ENCODE data around the gene PBRM1.

PBRM1 gene

GRCh38 chr3:52671676-52672075 is 14.0 kb downstream of the PBRM1 start:
- Mint-ChIP-seq H3K27ac (peak overlapping the region; percentile 86), H3K9me3 (no peaks in the 10 kb centered on the region), H3K27me3 (ENCODE audit: low read depth) (no peaks in the 10 kb centered on the region), H3K4me1 (ENCODE audit: low read depth) (peaks cover 28% of the 10 kb centered on the region), H3K36me3 (ENCODE audit: low read depth) (peaks cover 50% of the 10 kb centered on the region), H3K4me3 (peak overlapping the region; percentile 27)
- no peak for DNase-seq (ENCODE audit: low spot score)

- DNase-seq (ENCODE audit: low spot score): peak; percentile 76
- H3K27me3 Mint-ChIP-seq (ENCODE audit: low read depth): no peaks in the 10 kb centered on the region
- H3K4me3 Mint-ChIP-seq: peak overlapping the region; percentile 58
- no peaks in the 10 kb centered on the region for H3K9me3 Mint-ChIP-seq
- peak overlapping the region; percentile 86 for H3K27ac Mint-ChIP-seq
- H3K4me1 Mint-ChIP-seq (ENCODE audit: low read depth): peaks cover 28% of the 10 kb centered on the region
- H3K36me3 Mint-ChIP-seq (ENCODE audit: low read depth): peaks cover 45% of the 10 kb centered on the region
Observed at GRCh38 chr3:52670621-52671521, 14.8 kb downstream of the PBRM1 start.

DNA sequence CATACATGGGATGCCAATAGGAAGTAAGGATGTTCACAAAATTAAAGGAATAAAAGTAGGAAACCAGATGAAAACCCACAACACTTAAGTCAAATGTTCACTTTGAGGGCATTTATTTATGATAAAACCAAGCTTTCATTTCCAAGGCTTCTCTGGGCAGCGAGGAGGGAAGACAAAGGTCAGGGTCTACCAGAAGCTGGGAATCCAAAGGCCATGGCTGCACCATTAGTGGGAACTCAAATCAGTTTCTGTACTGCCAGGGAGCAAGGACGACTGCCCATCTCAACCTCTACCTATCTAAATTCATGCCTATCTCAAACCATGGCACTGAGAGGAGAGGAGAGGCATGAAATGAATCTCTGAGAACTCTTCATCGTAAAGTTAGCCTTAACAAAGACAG is 22.6 kb downstream of the PBRM1 start:
- no peak overlapping the region for H3K4me3 Mint-ChIP-seq
- no peak for DNase-seq (ENCODE audit: low spot score)
- H3K27me3 Mint-ChIP-seq (ENCODE audit: low read depth): no peaks in the 10 kb centered on the region
- no peaks in the 10 kb centered on the region for H3K9me3 Mint-ChIP-seq
- H3K27ac Mint-ChIP-seq: no peak overlapping the region
- peaks cover 53% of the 10 kb centered on the region for H3K36me3 Mint-ChIP-seq (ENCODE audit: low read depth)
- H3K4me1 Mint-ChIP-seq (ENCODE audit: low read depth): peaks cover 4% of the 10 kb centered on the region

DNA sequence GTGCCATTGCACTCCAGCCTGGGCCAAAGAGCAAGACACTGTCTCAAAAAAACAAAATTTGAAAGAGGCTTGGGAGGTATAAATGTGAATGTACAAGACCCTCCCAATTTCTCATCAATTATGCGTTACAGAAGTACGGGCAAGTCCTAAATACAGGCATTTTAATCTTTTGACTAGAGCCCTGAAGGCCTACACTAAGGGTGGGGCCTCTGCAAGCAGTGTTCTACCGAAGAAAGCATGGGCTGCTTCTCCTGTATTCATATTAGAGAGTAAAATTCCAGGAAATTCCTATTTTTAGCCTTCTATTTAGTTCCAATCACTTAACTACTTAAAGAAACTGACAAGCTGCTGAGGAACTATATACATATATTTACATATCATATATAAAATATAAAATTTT is 25.7 kb downstream of the PBRM1 start:
- Mint-ChIP-seq H3K27ac (no peak overlapping the region), H3K4me3 (no peak overlapping the region), H3K9me3 (no peaks in the 10 kb centered on the region), H3K36me3 (ENCODE audit: low read depth) (peaks cover 63% of the 10 kb centered on the region), H3K27me3 (ENCODE audit: low read depth) (no peaks in the 10 kb centered on the region), H3K4me1 (ENCODE audit: low read depth) (peaks cover 4% of the 10 kb centered on the region)
- no peak for DNase-seq (ENCODE audit: low spot score)

- peaks cover 5% of the 10 kb centered on the region for H3K4me1 Mint-ChIP-seq (ENCODE audit: low read depth)
- DNase-seq (ENCODE audit: low spot score): no peak
- no peak overlapping the region for H3K4me3 Mint-ChIP-seq
- no peaks in the 10 kb centered on the region for H3K9me3 Mint-ChIP-seq
- no peak overlapping the region for H3K27ac Mint-ChIP-seq
- H3K36me3 Mint-ChIP-seq (ENCODE audit: low read depth): peaks cover 55% of the 10 kb centered on the region
- H3K27me3 Mint-ChIP-seq (ENCODE audit: low read depth): no peaks in the 10 kb centered on the region
Observed at GRCh38 chr3:52655895-52656294, 29.8 kb downstream of the PBRM1 start.

GRCh38 chr3:52651592-52651991 is 34.1 kb downstream of the PBRM1 start:
- Mint-ChIP-seq H3K36me3 (ENCODE audit: low read depth) (peaks cover 64% of the 10 kb centered on the region), H3K27me3 (ENCODE audit: low read depth) (no peaks in the 10 kb centered on the region), H3K27ac (no peak overlapping the region)

GRCh38 chr3:52650439-52650838 is 35.3 kb downstream of the PBRM1 start:
- no peak for DNase-seq (ENCODE audit: low spot score)
- Mint-ChIP-seq H3K4me1 (ENCODE audit: low read depth) (peaks cover 14% of the 10 kb centered on the region), H3K27ac (peak overlapping the region; percentile 55), H3K4me3 (no peak overlapping the region), H3K27me3 (ENCODE audit: low read depth) (no peaks in the 10 kb centered on the region), H3K36me3 (ENCODE audit: low read depth) (peaks cover 61% of the 10 kb centered on the region), H3K9me3 (no peaks in the 10 kb centered on the region)

More at GRCh38 chr3:52651592-52651991, 34.1 kb downstream of the PBRM1 start:
- no peak overlapping the region for H3K4me3 Mint-ChIP-seq
- H3K4me1 Mint-ChIP-seq (ENCODE audit: low read depth): peaks cover 14% of the 10 kb centered on the region
- H3K9me3 Mint-ChIP-seq: no peaks in the 10 kb centered on the region
- DNase-seq (ENCODE audit: low spot score): no peak

GRCh38 chr3:52649461-52650210 is 36.1 kb downstream of the PBRM1 start:
- Mint-ChIP-seq H3K4me1 (ENCODE audit: low read depth) (peaks cover 14% of the 10 kb centered on the region), H3K27ac (peak overlapping the region; percentile 22), H3K4me3 (no peak overlapping the region), H3K9me3 (no peaks in the 10 kb centered on the region), H3K27me3 (ENCODE audit: low read depth) (no peaks in the 10 kb centered on the region), H3K36me3 (ENCODE audit: low read depth) (peaks cover 63% of the 10 kb centered on the region)
- no peak for DNase-seq (ENCODE audit: low spot score)

GRCh38 chr3:52645549-52645948 is 40.2 kb downstream of the PBRM1 start:
- peaks cover 55% of the 10 kb centered on the region for H3K36me3 Mint-ChIP-seq (ENCODE audit: low read depth)
- no peak overlapping the region for H3K4me3 Mint-ChIP-seq

GRCh38 chr3:52636673-52637072 is 49.0 kb downstream of the PBRM1 start:
- no peaks in the 10 kb centered on the region for H3K27me3 Mint-ChIP-seq (ENCODE audit: low read depth)
- H3K27ac Mint-ChIP-seq: no peak overlapping the region
- peaks cover 2% of the 10 kb centered on the region for H3K4me1 Mint-ChIP-seq (ENCODE audit: low read depth)
- H3K4me3 Mint-ChIP-seq: no peak overlapping the region
- DNase-seq (ENCODE audit: low spot score): no peak
- H3K36me3 Mint-ChIP-seq (ENCODE audit: low read depth): peaks cover 30% of the 10 kb centered on the region
- H3K9me3 Mint-ChIP-seq: no peaks in the 10 kb centered on the region

More at GRCh38 chr3:52645549-52645948, 40.2 kb downstream of the PBRM1 start:
- no peaks in the 10 kb centered on the region for H3K27me3 Mint-ChIP-seq (ENCODE audit: low read depth)
- H3K27ac Mint-ChIP-seq: no peak overlapping the region
- H3K4me1 Mint-ChIP-seq (ENCODE audit: low read depth): peaks cover 5% of the 10 kb centered on the region
- DNase-seq (ENCODE audit: low spot score): no peak
- H3K9me3 Mint-ChIP-seq: no peaks in the 10 kb centered on the region

DNA sequence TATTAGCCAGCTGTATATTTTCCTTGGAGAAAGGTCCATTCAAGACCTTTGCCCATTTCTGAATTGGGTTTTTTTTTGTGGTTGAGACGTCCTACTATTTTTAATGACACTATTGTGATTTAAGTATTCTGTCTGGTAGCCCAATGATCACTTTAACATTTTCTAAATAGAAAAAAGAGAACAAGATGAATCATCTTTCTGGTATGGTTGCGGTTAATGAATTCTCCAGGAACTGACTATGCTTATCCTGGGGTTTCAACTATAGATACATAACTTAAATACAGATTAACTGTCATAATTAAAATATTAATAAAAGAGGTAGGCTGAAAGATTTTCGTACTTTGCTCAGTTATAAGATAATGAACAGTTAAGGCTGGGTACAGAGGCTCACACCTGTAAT is 51.9 kb downstream of the PBRM1 start:
- Mint-ChIP-seq H3K4me3 (no peak overlapping the region), H3K27ac (no peak overlapping the region), H3K9me3 (no peaks in the 10 kb centered on the region), H3K4me1 (ENCODE audit: low read depth) (peaks cover 2% of the 10 kb centered on the region), H3K36me3 (ENCODE audit: low read depth) (peaks cover 21% of the 10 kb centered on the region), H3K27me3 (ENCODE audit: low read depth) (no peaks in the 10 kb centered on the region)
- no peak for DNase-seq (ENCODE audit: low spot score)

DNA sequence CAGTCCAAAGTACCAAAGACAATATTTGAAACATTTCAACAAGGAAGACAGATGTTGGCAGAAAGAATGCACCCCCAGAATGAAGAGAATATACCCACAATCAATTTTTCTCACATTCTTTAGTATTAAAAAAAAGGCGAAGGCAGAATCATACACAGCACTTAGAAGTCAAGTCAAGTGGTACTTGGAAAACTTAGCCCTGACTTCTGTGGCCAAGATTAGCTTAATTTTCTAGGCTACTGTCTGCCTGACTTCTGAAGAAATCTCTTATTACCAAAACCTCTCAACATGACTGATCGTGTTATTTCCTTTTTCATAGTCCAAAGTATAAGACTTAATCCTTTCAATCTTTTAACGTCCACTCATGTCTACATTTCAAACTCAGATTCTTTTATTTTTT is 60.7 kb downstream of the PBRM1 start:
- Mint-ChIP-seq H3K4me3 (no peak overlapping the region), H3K9me3 (no peaks in the 10 kb centered on the region), H3K36me3 (ENCODE audit: low read depth) (peaks cover 42% of the 10 kb centered on the region), H3K27me3 (ENCODE audit: low read depth) (no peaks in the 10 kb centered on the region), H3K4me1 (ENCODE audit: low read depth) (peaks cover 10% of the 10 kb centered on the region), H3K27ac (no peak overlapping the region)
- DNase-seq (ENCODE audit: low spot score): no peak

GRCh38 chr3:52623234-52623792 is 62.4 kb downstream of the PBRM1 start:
- H3K9me3 Mint-ChIP-seq: no peaks in the 10 kb centered on the region
- H3K27me3 Mint-ChIP-seq (ENCODE audit: low read depth): no peaks in the 10 kb centered on the region
- peaks cover 13% of the 10 kb centered on the region for H3K4me1 Mint-ChIP-seq (ENCODE audit: low read depth)
- DNase-seq (ENCODE audit: low spot score): no peak
- H3K27ac Mint-ChIP-seq: no peak overlapping the region
- H3K4me3 Mint-ChIP-seq: no peak overlapping the region
- peaks cover 38% of the 10 kb centered on the region for H3K36me3 Mint-ChIP-seq (ENCODE audit: low read depth)

DNA sequence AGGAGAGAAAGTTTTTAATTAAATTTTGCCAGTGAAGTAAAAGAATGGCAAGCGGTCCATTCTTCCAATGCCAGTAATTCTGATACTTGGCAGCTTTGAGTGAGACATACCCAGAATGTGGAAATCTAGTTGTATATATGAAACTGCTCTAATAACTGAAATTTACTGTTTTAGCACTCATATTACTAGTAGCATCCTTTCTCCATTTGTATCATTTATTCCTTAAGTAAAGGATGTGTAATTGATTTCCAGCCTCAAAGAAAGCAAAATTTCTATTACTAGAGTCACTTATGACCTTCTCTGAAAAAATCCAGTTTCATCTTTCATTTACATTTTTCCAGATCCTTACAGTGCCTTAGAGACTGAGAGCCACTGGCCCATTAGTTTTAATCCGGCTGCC is 65.1 kb downstream of the PBRM1 start:
- Mint-ChIP-seq H3K27me3 (ENCODE audit: low read depth) (no peaks in the 10 kb centered on the region), H3K4me1 (ENCODE audit: low read depth) (peaks cover 13% of the 10 kb centered on the region), H3K4me3 (no peak overlapping the region), H3K9me3 (no peaks in the 10 kb centered on the region), H3K27ac (no peak overlapping the region), H3K36me3 (ENCODE audit: low read depth) (peaks cover 43% of the 10 kb centered on the region)
- no peak for DNase-seq (ENCODE audit: low spot score)
